Smooth muscle cell (in vitro differentiated cells): ENCODE results near the gene FBXO7. TPM values are rescaled to one million over a fixed set of nuclear protein-coding genes. Genes with fewer than 3 reads are reported as not detected.

Experiments used
- DNase-seq: peaks from one replicate; lab custom pipeline; 2025; ENCODE audit not compliant: unreplicated experiment; lab: John Stamatoyannopoulos, UW
- H2AFZ ChIP-seq: fragments of 200-600 bp; sonication (generic); 2 replicates; pipeline ENCODE4 v1.6.0; 2016; ENCODE audit warnings: antibody characterized with exemption, low read depth, mild to moderate bottlenecking
- H3F3A ChIP-seq: fragments of 200-600 bp; sonication (generic); 2 replicates; pipeline ENCODE4 v1.6.0; 2017; ENCODE audit warnings: antibody characterized with exemption, low read depth
- H3K27ac ChIP-seq: fragments of 200-600 bp; sonication (generic); 2 replicates; pipeline ENCODE4 v1.5.1; 2016; ENCODE audit warnings: low read depth, mild to moderate bottlenecking
- H3K27me3 ChIP-seq: fragments of 200-600 bp; sonication (generic); 2 replicates; pipeline ENCODE4 v1.6.1; 2016; ENCODE audit warnings: low read depth, mild to moderate bottlenecking
- H3K36me3 ChIP-seq: fragments of 200-600 bp; sonication (generic); 2 replicates; pipeline ENCODE4 v1.5.1; 2016; ENCODE audit warnings: low read depth
- H3K4me1 ChIP-seq: fragments of 200-600 bp; sonication (generic); 2 replicates; pipeline ENCODE4 v1.5.1; 2016; ENCODE audit warnings: low read depth
- H3K4me2 ChIP-seq: fragments of 200-600 bp; sonication (generic); 2 replicates; pipeline ENCODE4 v1.6.0; 2016; ENCODE audit warnings: mild to moderate bottlenecking
- H3K4me3 ChIP-seq: fragments of 200-600 bp; sonication (generic); 2 replicates; pipeline ENCODE4 v1.5.1; 2016; ENCODE audit warnings: mild to moderate bottlenecking
- H3K79me2 ChIP-seq: fragments of 200-600 bp; sonication (generic); 2 replicates; pipeline ENCODE4 v1.6.0; 2016; ENCODE audit warnings: low read depth, mild to moderate bottlenecking
- H3K9ac ChIP-seq: fragments of 200-600 bp; sonication (generic); 2 replicates; pipeline ENCODE4 v1.6.0; 2016; ENCODE audit warnings: low read depth
- H3K9me3 ChIP-seq: fragments of 200-600 bp; sonication (generic); replicated peaks from 2 replicates; pipeline ENCODE4 v1.5.1; 2016; ENCODE audit warnings: low read depth
- H4K20me1 ChIP-seq: fragments of 200-600 bp; sonication (generic); 2 replicates; pipeline ENCODE4 v1.6.0; 2016; ENCODE audit warnings: low read depth
- CTCF ChIP-seq: fragments of 200-600 bp; sonication (generic); IDR thresholded peaks from 2 replicates; pipeline ENCODE4 v1.5.1; 2017; ENCODE audit warnings: borderline replicate concordance, mild to moderate bottlenecking, antibody characterized with exemption; ENCODE audit not compliant: insufficient read depth, poor library complexity, severe bottlenecking
- WGBS: methylation state at CpG from one replicate; pipeline ENCODE4 v1.1.7; 2016; ENCODE audit warnings: low lambda C conversion rate; 5-methylcytosine and 5-hydroxymethylcytosine counted together
- polyA plus RNA-seq: library from polyadenylated mRNA; unstranded; fragments of >200 nt; fragmentation: Nextera tagmentation; extraction: Ambion mirVana; gene quantifications from 2 replicates; pipeline ENCODE4 v1.2.1, GENCODE V29; 2016
- total RNA-seq: library from RNA; depleted of rRNA; stranded (reverse); fragments of >200 nt; gene quantifications from 2 replicates; pipeline ENCODE4 v1.2.3, GENCODE V29; 2014

Gene FBXO7
- total and polyA plus RNA-seq, 2 experiments from 2014 or later: 126 to 149 TPM

GRCh38 chr22:32499666-32500065 lies 25.1 kb downstream of the FBXO7 start:
- peaks cover 13% of the 10 kb centered on the region for H4K20me1 ChIP-seq
- no peak for TF ChIP-seq CTCF
- no peak overlapping the region for H3K9ac ChIP-seq
- H3K4me2 ChIP-seq: no peak overlapping the region
- 88% methylated on average over 3 of the region's 3 CpGs for WGBS
- no peak overlapping the region for H2AFZ ChIP-seq
- H3K79me2 ChIP-seq: no peaks in the 10 kb centered on the region
- no peak overlapping the region for H3K27ac ChIP-seq
- peaks cover 4% of the 10 kb centered on the region for H3K4me1 ChIP-seq
- peaks cover 28% of the 10 kb centered on the region for H3K36me3 ChIP-seq
- DNase-seq: no peak
- no peaks in the 10 kb centered on the region for H3K9me3 ChIP-seq
- H3K27me3 ChIP-seq: no peaks in the 10 kb centered on the region
- peaks cover 11% of the 10 kb centered on the region for H3F3A ChIP-seq
- H3K4me3 ChIP-seq: no peak overlapping the region

GRCh38 chr22:32501836-32502752 lies 27.5 kb downstream of the FBXO7 start:
- no peak for TF ChIP-seq CTCF
- Histone ChIP-seq H3K79me2 (no peaks in the 10 kb centered on the region), H3K4me2 (no peak overlapping the region), H3K9ac (no peak overlapping the region), H3F3A (peaks cover 11% of the 10 kb centered on the region), H3K27me3 (no peaks in the 10 kb centered on the region), H2AFZ (no peak overlapping the region), H3K27ac (no peak overlapping the region), H3K4me3 (no peak overlapping the region), H4K20me1 (peaks cover 9% of the 10 kb centered on the region), H3K4me1 (peaks cover 4% of the 10 kb centered on the region), H3K9me3 (no peaks in the 10 kb centered on the region), H3K36me3 (peaks cover 17% of the 10 kb centered on the region)
- no peak for DNase-seq
- WGBS: 63% methylated on average over 9 of the region's 9 CpGs

GRCh38 chr22:32509045-32509444 lies 34.4 kb downstream of the FBXO7 start:
- H3K4me1 ChIP-seq: no peaks in the 10 kb centered on the region
- H3K36me3 ChIP-seq: no peaks in the 10 kb centered on the region
- no peak for TF ChIP-seq CTCF
- no peaks in the 10 kb centered on the region for H3F3A ChIP-seq
- H3K4me3 ChIP-seq: no peak overlapping the region
- no peak overlapping the region for H3K4me2 ChIP-seq
- no peak overlapping the region for H3K9ac ChIP-seq
- H2AFZ ChIP-seq: no peak overlapping the region
- no peaks in the 10 kb centered on the region for H4K20me1 ChIP-seq
- no peaks in the 10 kb centered on the region for H3K79me2 ChIP-seq
- H3K27ac ChIP-seq: no peak overlapping the region
- no peaks in the 10 kb centered on the region for H3K9me3 ChIP-seq
- no peaks in the 10 kb centered on the region for H3K27me3 ChIP-seq
- 96% methylated on average over 7 of the region's 7 CpGs for WGBS
- DNase-seq: no peak
